ENCODE data around the gene NFIX.

DNA sequence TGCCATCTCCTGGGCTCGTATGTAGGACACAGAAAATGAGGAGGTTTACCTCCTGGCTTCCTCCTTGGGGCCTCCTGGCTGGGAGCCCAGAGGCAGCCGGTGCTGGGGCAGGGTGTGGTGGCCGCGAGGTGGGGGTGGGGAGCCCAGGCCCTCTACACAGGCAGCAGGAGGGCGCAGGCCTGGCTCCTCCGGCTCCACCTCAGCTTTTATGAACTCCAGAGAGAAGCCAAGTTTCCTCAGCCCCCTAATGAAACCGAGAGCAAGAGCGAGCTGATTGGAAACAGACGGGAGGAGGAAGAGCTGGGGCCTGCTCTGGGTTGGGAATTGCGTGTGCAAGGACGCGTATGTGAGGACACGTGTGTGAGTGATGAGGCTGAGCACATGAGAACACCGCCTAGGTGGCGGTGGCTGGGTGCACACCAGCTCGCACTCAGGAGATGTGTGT, 84.3 kb downstream of the NFIX start:
- TF ChIP-seq, protein P1, sequence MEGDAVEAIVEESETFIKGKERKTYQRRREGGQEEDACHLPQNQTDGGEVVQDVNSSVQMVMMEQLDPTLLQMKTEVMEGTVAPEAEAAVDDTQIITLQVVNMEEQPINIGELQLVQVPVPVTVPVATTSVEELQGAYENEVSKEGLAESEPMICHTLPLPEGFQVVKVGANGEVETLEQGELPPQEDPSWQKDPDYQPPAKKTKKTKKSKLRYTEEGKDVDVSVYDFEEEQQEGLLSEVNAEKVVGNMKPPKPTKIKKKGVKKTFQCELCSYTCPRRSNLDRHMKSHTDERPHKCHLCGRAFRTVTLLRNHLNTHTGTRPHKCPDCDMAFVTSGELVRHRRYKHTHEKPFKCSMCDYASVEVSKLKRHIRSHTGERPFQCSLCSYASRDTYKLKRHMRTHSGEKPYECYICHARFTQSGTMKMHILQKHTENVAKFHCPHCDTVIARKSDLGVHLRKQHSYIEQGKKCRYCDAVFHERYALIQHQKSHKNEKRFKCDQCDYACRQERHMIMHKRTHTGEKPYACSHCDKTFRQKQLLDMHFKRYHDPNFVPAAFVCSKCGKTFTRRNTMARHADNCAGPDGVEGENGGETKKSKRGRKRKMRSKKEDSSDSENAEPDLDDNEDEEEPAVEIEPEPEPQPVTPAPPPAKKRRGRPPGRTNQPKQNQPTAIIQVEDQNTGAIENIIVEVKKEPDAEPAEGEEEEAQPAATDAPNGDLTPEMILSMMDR (IDR thresholded peaks at IDR 0.05), result no peak
- TF ChIP-seq POLR2A (IDR thresholded peaks at IDR 0.05), result no peak
